Dendritic cell treated with granulocyte-macrophage colony-stimulating factor and Interleukin-4, amounts not matched to agents 40 ng/mL and 50 ng/mL, for 4 days (primary cell): ENCODE results near the gene FASTKD1.
"Not testable (repeated sequence)": the region's sequence is repeated elsewhere in the genome, so short reads cannot be mapped to it uniquely, and the experiment has no call there.

ENCODE experiments used
- H3K27ac Mint-ChIP-seq: one replicate; pipeline ENCODE4 v1.8.0; 2022; ENCODE audit warnings: mild to moderate bottlenecking, mixed read lengths
- H3K27me3 Mint-ChIP-seq: one replicate; pipeline ENCODE4 v1.8.0; 2022; ENCODE audit warnings: mild to moderate bottlenecking, mixed read lengths
- H3K36me3 Mint-ChIP-seq: one replicate; pipeline ENCODE4 v1.8.0; 2022; ENCODE audit warnings: low read depth, mixed read lengths
- H3K4me1 Mint-ChIP-seq: one replicate; pipeline ENCODE4 v1.8.0; 2022; ENCODE audit warnings: low read depth, mixed read lengths
- H3K4me3 Mint-ChIP-seq: one replicate; pipeline ENCODE4 v1.8.0; 2022; ENCODE audit warnings: mild to moderate bottlenecking, moderate library complexity, mixed read lengths
- H3K9me3 Mint-ChIP-seq: one replicate; pipeline ENCODE4 v1.8.0; 2022; ENCODE audit warnings: mixed read lengths
- intact Hi-C: fragments of 100-400 bp; cut with micrococcal nuclease; formaldehyde crosslinking; loops from one replicate; pipeline ENCODE4 v1.15.0; 2022

The FASTKD1 gene

DNA sequence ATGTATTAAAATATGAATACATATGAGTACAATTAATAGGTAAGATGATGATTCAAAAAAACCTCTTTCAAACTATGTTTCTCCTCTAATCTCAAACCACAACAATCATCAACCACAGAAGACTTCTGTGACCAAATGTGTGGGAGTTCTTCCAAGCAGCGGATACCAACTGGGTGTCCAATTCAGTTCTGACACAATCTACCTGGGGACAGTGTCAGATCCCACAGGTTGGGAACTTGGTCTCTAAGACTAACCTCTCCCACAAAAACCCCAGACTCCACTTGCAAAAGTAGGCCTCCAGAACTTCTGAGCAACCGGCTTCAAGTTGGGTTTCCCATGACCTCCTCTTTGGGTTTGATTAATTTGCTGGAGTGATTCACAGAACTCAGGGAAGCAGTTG lies 26.9 kb downstream of the FASTKD1 start:
- intact Hi-C loops, result no loop called here
- no peaks in the 10 kb centered on the region for H3K9me3 Mint-ChIP-seq
- peaks cover 3% of the 10 kb centered on the region for H3K4me1 Mint-ChIP-seq

DNA sequence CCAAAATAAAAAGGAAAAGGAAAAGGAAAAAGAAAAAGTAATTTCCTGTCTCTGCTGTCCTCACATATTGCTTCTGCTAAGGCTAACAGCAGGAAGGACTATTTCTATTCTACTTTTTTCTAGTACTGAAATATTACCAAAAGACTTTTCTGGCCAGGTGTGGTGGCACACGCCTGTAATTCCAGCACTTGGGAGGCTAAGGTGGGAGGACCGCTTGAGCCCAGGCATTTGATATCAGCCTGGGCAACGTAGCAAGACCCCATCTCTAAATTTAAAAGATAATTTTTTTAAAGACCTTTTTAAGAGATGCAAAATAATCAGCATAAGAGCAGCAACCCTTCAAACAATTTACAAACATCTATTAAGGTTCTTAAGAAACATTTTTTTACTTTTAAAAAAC lies 31.2 kb downstream of the FASTKD1 start:
- H3K27me3 Mint-ChIP-seq, result no peaks in the 10 kb centered on the region
- no peak overlapping the region for H3K27ac Mint-ChIP-seq
- H3K4me3 Mint-ChIP-seq, result no peak overlapping the region
- peaks cover 6% of the 10 kb centered on the region for H3K4me1 Mint-ChIP-seq
- no peaks in the 10 kb centered on the region for H3K9me3 Mint-ChIP-seq
- intact Hi-C loops, result no loop called here
- peaks cover 88% of the 10 kb centered on the region for H3K36me3 Mint-ChIP-seq

More for the DNA sequence above, 26.9 kb downstream of the FASTKD1 start:
- no peaks in the 10 kb centered on the region for H3K27me3 Mint-ChIP-seq
- H3K36me3 Mint-ChIP-seq, result peaks cover 99% of the 10 kb centered on the region
- H3K4me3 Mint-ChIP-seq, result no peak overlapping the region
- H3K27ac Mint-ChIP-seq, result no peak overlapping the region

DNA sequence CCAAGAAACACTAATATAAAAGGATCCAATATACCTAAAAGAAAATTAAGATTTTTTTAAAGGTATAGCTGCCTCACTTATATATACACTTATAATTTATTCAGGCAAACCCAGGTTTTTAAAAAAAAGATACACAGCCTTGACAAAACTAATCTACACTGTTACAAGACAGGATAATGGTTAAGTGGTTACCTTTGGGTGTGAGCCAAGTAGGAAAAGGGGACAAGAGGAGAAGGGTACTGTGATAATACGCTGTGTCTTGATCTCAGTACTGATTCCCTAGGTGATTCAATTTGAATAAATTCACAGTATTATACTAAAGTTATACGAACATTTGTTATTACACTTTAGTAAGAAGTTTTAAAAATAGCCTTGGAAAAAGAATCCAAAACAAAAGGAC lies 33.5 kb downstream of the FASTKD1 start:
- peaks cover 6% of the 10 kb centered on the region for H3K4me1 Mint-ChIP-seq
- no peak overlapping the region for H3K27ac Mint-ChIP-seq
- intact Hi-C loops, result no loop called here
- H3K4me3 Mint-ChIP-seq, result no peak overlapping the region
- no peaks in the 10 kb centered on the region for H3K9me3 Mint-ChIP-seq
- H3K36me3 Mint-ChIP-seq, result peaks cover 84% of the 10 kb centered on the region
- H3K27me3 Mint-ChIP-seq, result no peaks in the 10 kb centered on the region

- peaks cover 84% of the 10 kb centered on the region for H3K36me3 Mint-ChIP-seq
- H3K27ac Mint-ChIP-seq, result not testable (repeated sequence)
Observed at GRCh38 chr2:169539460-169539859, 34.2 kb downstream of the FASTKD1 start.

GRCh38 chr2:169528271-169528701 lies 45.4 kb downstream of the FASTKD1 start:
- Mint-ChIP-seq H3K36me3 (peaks cover 58% of the 10 kb centered on the region), H3K4me1 (peaks cover 6% of the 10 kb centered on the region), H3K27ac (no peak overlapping the region), H3K4me3 (no peak overlapping the region), H3K27me3 (no peaks in the 10 kb centered on the region), H3K9me3 (no peaks in the 10 kb centered on the region)
- intact Hi-C loops, result no loop called here

More at GRCh38 chr2:169539460-169539859, 34.2 kb downstream of the FASTKD1 start:
- H3K9me3 Mint-ChIP-seq, H3K27me3 Mint-ChIP-seq, H3K4me1 Mint-ChIP-seq, H3K4me3 Mint-ChIP-seq, intact Hi-C loops: not testable (repeated sequence)

DNA sequence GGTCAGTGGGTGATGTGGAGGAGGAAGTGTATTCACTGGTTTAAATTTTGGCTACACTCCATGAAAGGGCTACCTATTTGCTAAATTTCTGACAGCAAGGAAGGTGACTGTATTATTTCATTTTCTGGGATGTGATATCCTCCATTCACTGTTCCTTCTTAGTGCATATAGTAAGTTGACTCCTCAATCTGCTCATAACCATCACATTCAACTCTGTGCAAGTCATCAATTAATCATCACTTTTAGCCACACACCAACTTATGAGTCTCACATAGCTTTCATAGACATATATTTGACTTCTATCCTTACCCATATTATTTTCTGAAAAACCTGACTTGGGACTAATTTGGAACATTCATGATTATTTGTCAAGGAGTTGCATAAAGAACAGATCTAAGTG lies 47.2 kb downstream of the FASTKD1 start:
- Mint-ChIP-seq H3K27ac (no peak overlapping the region), H3K27me3 (no peaks in the 10 kb centered on the region), H3K4me1 (peaks cover 6% of the 10 kb centered on the region), H3K4me3 (no peak overlapping the region), H3K9me3 (no peaks in the 10 kb centered on the region), H3K36me3 (peaks cover 41% of the 10 kb centered on the region)
- intact Hi-C loops, result no loop called here

DNA sequence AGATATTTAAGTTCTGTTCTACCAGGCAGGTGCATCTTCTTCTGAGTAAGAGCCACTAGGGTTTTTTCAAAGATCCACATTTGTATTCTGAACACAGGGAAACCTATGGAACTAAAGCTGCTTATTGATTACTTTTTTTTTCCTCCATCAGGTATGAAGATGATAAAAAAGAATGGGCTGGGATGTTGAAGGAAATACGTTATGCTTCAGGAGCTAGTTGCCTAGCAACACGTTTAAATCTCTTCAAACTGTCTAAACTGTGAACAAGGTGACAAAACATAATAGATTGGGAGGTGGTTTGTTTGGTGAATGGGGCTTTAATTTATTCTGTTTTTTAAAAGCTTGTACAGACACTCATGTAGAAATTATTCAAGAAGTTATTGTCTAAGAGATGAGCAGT lies 48.2 kb downstream of the FASTKD1 start:
- H3K36me3 Mint-ChIP-seq, result peaks cover 33% of the 10 kb centered on the region
- H3K4me3 Mint-ChIP-seq, result no peak overlapping the region
- intact Hi-C loops, result no loop called here
- H3K9me3 Mint-ChIP-seq, result no peaks in the 10 kb centered on the region
- peaks cover 6% of the 10 kb centered on the region for H3K4me1 Mint-ChIP-seq
- H3K27ac Mint-ChIP-seq, result no peak overlapping the region
- no peaks in the 10 kb centered on the region for H3K27me3 Mint-ChIP-seq

GRCh38 chr2:169523681-169524080 lies 50.0 kb downstream of the FASTKD1 start:
- peaks cover 2% of the 10 kb centered on the region for H3K4me1 Mint-ChIP-seq

DNA sequence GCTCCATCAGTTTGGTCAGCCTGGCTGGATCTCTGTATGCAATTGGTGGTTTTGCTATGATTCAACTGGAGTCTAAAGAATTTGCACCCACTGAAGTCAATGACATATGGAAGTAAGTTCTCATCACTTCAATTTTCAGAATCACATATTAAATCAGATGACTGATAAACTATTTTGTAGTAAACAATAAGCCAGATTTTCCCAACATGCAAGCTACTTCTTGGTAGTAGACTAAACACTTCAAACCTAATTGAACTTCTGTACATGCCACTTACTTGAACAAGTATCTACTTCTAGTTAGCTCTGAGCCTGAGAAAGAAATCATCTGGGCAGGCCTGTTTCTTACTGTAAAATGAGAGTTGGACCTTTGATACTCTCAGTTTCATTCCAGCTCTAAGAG lies 52.8 kb downstream of the FASTKD1 start:
- Mint-ChIP-seq H3K27me3 (no peaks in the 10 kb centered on the region), H3K4me1 (no peaks in the 10 kb centered on the region), H3K9me3 (no peaks in the 10 kb centered on the region), H3K36me3 (no peaks in the 10 kb centered on the region), H3K4me3 (no peak overlapping the region), H3K27ac (no peak overlapping the region)
- intact Hi-C loops, result no loop called here

More at GRCh38 chr2:169523681-169524080, 50.0 kb downstream of the FASTKD1 start:
- no peak overlapping the region for H3K4me3 Mint-ChIP-seq
- H3K27me3 Mint-ChIP-seq, result no peaks in the 10 kb centered on the region
- no peak overlapping the region for H3K27ac Mint-ChIP-seq
- H3K36me3 Mint-ChIP-seq, result peaks cover 16% of the 10 kb centered on the region
- intact Hi-C loops, result no loop called here
- no peaks in the 10 kb centered on the region for H3K9me3 Mint-ChIP-seq

- H3K27ac Mint-ChIP-seq, H3K4me3 Mint-ChIP-seq, intact Hi-C loops, H3K36me3 Mint-ChIP-seq, H3K9me3 Mint-ChIP-seq, H3K27me3 Mint-ChIP-seq, H3K4me1 Mint-ChIP-seq: not testable (repeated sequence)
Observed at GRCh38 chr2:169516488-169516995, 57.1 kb downstream of the FASTKD1 start.

GRCh38 chr2:169514758-169515157 lies 58.9 kb downstream of the FASTKD1 start:
- H3K27ac Mint-ChIP-seq, H3K4me3 Mint-ChIP-seq, H3K9me3 Mint-ChIP-seq, H3K4me1 Mint-ChIP-seq, H3K27me3 Mint-ChIP-seq, H3K36me3 Mint-ChIP-seq, intact Hi-C loops: not testable (repeated sequence)

DNA sequence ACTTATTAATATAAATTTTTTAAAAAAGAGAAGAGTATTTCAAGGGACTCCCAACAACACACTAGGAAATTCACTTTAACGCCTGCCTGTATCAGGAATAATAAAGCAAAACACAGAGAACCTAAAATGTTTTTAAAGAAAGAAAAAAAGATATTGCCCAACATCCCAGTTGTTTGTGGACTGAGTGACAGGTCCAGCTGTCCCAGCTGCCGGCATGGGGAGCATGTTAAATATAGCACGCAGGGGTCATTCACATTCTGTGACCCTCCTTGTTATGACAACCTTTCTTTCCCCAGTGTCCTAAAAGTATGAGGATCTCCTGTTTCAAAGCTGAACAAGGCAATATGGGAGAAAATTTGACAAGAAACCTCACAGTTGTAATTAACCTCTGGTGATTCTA lies 59.7 kb downstream of the FASTKD1 start:
- Mint-ChIP-seq H3K36me3 (no peaks in the 10 kb centered on the region), H3K27ac (no peak overlapping the region), H3K9me3 (no peaks in the 10 kb centered on the region), H3K4me1 (no peaks in the 10 kb centered on the region), H3K4me3 (no peak overlapping the region), H3K27me3 (no peaks in the 10 kb centered on the region)
- intact Hi-C loops, result no loop called here

DNA sequence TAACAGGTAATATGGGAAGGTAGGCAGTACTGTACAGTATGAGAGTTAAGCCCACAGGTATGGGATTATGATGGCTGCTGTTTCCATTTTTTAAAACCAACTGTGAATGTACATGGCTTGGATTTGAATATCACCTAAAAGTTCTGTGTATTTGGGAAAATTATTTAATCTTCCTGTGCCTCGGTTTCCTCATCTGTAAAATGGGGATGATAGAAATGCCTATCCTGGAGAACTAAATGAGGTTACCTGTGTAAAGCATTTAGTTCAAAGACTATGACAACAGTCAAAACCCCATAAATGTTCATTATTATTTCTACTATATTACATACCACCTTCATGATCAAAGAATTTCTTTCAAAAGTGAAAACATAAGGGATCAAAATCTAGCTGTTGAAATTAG lies 60.6 kb downstream of the FASTKD1 start:
- Mint-ChIP-seq H3K27ac (no peak overlapping the region), H3K27me3 (no peaks in the 10 kb centered on the region), H3K4me1 (no peaks in the 10 kb centered on the region), H3K4me3 (no peak overlapping the region), H3K36me3 (no peaks in the 10 kb centered on the region), H3K9me3 (no peaks in the 10 kb centered on the region)
- intact Hi-C loops, result no loop called here

GRCh38 chr2:169512525-169512924 lies 61.1 kb downstream of the FASTKD1 start:
- intact Hi-C loops, result no loop called here
- H3K9me3 Mint-ChIP-seq, result no peaks in the 10 kb centered on the region
- no peaks in the 10 kb centered on the region for H3K36me3 Mint-ChIP-seq
- H3K27ac Mint-ChIP-seq, result no peak overlapping the region
- no peaks in the 10 kb centered on the region for H3K4me1 Mint-ChIP-seq
- H3K4me3 Mint-ChIP-seq, result no peak overlapping the region
- H3K27me3 Mint-ChIP-seq, result no peaks in the 10 kb centered on the region

DNA sequence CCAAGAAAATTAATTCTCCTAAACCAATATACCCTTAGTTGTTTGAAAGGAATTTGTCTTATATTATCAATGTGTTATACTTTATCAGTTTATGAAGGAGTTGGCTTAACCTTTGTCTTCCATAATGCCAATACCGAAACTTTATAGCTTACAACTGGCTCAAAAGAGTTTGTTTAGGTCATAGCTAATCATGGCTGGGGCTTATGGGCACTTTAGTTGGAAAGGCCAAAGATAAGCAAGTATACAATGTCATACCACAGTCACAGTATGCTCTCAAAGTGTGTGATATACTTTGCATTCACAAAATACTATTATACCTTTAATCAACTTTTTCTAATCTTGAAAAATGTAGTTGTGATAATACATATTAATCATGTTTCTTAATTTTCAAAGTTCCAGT lies 61.8 kb downstream of the FASTKD1 start:
- Mint-ChIP-seq H3K4me1 (no peaks in the 10 kb centered on the region), H3K4me3 (no peak overlapping the region), H3K9me3 (no peaks in the 10 kb centered on the region), H3K36me3 (no peaks in the 10 kb centered on the region), H3K27ac (no peak overlapping the region), H3K27me3 (no peaks in the 10 kb centered on the region)
- intact Hi-C loops, result no loop called here
